Uterus (tissue), 2 donors: ENCODE measurements around the gene ORMDL2.

ENCODE experiments used
- POLR2A ChIP-seq, 2 donors: fragments of 450-650 bp; IDR thresholded peaks; one replicate each; pipeline ENCODE4 v1.6.1; 2016; ENCODE audit warnings: antibody characterized with exemption in 2 of 2, mild to moderate bottlenecking in 1 of 2, moderate library complexity in 1 of 2
- TF ChIP-seq, protein P1 (sequence below), 4 experiments: fragments of 200-600 bp in 2 of 4; fragments of 450-650 bp in 2 of 4; sonication (generic) in 2 of 4; IDR thresholded peaks; one replicate each; pipeline ENCODE4 v1.5.1; 2016 to 2019; ENCODE audit warnings: antibody characterized with exemption in 4 of 4, mild to moderate bottlenecking in 2 of 4, moderate library complexity in 1 of 4

DNA sequence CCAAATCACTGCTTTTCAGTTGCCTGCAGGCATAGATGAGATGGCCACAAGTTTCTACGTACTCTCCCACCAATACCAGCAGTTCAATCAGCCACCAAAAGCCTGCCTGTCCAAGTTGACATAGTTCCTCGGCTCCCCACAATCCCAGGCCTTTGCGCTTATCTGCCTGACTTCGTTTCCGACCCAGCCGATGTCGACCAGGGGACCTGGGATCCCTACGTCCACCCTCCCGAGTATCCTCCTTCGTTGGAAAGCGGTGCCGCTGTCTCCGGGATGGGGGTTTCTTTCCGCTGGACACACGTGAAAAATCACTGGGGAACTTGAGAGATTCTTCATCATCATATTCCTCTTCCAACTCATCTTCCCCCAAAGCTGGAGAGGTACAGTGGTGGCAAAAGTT is 10.0 kb downstream of the ORMDL2 start:
- TF ChIP-seq, protein P1, sequence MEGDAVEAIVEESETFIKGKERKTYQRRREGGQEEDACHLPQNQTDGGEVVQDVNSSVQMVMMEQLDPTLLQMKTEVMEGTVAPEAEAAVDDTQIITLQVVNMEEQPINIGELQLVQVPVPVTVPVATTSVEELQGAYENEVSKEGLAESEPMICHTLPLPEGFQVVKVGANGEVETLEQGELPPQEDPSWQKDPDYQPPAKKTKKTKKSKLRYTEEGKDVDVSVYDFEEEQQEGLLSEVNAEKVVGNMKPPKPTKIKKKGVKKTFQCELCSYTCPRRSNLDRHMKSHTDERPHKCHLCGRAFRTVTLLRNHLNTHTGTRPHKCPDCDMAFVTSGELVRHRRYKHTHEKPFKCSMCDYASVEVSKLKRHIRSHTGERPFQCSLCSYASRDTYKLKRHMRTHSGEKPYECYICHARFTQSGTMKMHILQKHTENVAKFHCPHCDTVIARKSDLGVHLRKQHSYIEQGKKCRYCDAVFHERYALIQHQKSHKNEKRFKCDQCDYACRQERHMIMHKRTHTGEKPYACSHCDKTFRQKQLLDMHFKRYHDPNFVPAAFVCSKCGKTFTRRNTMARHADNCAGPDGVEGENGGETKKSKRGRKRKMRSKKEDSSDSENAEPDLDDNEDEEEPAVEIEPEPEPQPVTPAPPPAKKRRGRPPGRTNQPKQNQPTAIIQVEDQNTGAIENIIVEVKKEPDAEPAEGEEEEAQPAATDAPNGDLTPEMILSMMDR (IDR thresholded peaks at IDR 0.05): no peak
- TF ChIP-seq POLR2A (IDR thresholded peaks at IDR 0.05): no peak
